Activated T-helper 2 cell treated with anti-CD3 and anti-CD28 coated beads, Interferon-gamma antibody, Interleukin-2, Interleukin-4, amounts not matched to agents 10 μg/mL and 5 μg/mL and 100 μg/mL, durations not matched to agents 14 hours and 24 hours and 36 hours (primary cell): ENCODE results near the gene MLLT1. TPM values are rescaled to one million over a fixed set of nuclear protein-coding genes. Genes with fewer than 3 reads are reported as not detected.

Experiments used
- DNase-seq: peaks from one replicate; pipeline ENCODE4 v3.0.0; 2021; ENCODE audit warnings: low spot score
- H3K27ac Mint-ChIP-seq: one replicate; pipeline ENCODE4 v1.8.0; 2021; ENCODE audit warnings: mixed read lengths
- H3K27me3 Mint-ChIP-seq: one replicate; pipeline ENCODE4 v1.8.0; 2021; ENCODE audit warnings: low read depth, mixed read lengths
- H3K36me3 Mint-ChIP-seq: one replicate; pipeline ENCODE4 v1.8.0; 2021; ENCODE audit warnings: low read depth, mixed read lengths
- H3K4me1 Mint-ChIP-seq: one replicate; pipeline ENCODE4 v1.8.0; 2021; ENCODE audit warnings: low read depth, mixed read lengths
- H3K4me3 Mint-ChIP-seq: one replicate; pipeline ENCODE4 v1.8.0; 2021; ENCODE audit warnings: low read depth, mild to moderate bottlenecking, moderate library complexity, mixed read lengths
- H3K9me3 Mint-ChIP-seq: one replicate; pipeline ENCODE4 v1.8.0; 2021; ENCODE audit warnings: mixed read lengths
- intact Hi-C: fragments of 100-400 bp; cut with micrococcal nuclease; formaldehyde crosslinking; loops from one replicate; pipeline ENCODE4 v1.15.1; 2023
- total RNA-seq: library from RNA; stranded (reverse); gene quantifications from 2 replicates; pipeline ENCODE4 v1.2.3, GENCODE V29; 2022

The MLLT1 gene
- total RNA-seq, 1 donor from 2014 or later = 58.7 TPM

DNA sequence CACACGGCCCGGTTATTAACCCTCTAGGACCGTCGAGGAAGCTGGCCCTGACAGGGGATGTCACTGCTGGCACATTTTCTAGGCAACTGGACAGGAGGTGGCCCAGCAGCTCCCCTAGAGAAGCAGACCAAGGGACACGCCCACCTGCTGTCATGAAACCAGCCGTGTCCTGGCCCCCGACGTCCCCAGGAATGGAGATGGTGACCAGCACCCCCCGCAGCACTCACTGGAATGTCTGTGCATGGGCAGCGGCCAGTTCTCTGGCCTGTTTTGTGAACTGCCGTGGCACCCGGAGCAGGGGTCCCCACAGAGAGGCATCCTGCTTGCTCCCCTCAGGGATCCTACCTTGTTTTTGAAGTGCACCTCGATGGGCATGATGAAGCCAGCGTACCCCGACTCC is 17.9 kb downstream of the MLLT1 start:
- Mint-ChIP-seq H3K27me3 (no peaks in the 10 kb centered on the region), H3K4me3 (no peak overlapping the region), H3K36me3 (peaks cover 36% of the 10 kb centered on the region), H3K27ac (no peak overlapping the region), H3K4me1 (peaks cover 2% of the 10 kb centered on the region), H3K9me3 (no peaks in the 10 kb centered on the region)
- intact Hi-C loops = no loop called here
- DNase-seq = no peak

DNA sequence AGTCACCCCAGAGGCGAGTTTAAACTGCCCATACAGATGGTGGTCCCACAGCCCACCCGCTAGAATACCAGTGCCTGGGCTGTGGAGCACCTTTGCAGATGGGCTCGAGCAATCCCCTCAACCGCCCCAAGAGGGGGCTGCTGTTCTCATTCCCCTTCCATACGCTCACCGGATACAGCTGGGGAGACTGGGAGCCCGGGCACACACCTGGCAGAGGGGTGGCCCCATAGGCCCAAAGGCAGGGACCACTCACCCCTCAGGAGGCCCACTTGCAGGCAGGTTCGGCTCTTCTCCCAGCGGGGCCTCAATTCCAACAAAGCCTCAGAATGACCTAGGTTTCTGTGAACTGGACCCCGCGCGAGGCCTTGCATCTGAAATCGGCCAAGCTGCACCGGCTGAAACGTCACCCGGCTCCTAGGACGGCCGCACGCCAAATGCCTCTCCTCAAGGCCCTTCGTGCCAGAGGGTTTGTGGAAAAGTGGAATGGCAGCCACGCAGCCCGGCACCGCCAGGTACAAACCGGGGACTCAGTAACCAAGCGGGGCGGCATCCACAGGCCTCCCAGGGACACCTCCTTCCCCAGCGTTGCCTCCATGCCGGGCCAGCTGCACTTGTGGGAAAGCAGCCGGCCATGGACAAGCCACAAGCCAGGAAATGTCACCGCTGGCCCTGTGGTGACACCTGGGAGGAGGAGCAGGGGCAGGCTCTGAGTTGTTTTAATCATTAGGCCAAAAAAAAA is 18.7 kb downstream of the MLLT1 start:
- Mint-ChIP-seq H3K4me1 (peaks cover 2% of the 10 kb centered on the region), H3K36me3 (peaks cover 35% of the 10 kb centered on the region), H3K4me3 (no peak overlapping the region), H3K9me3 (no peaks in the 10 kb centered on the region), H3K27ac (no peak overlapping the region), H3K27me3 (no peaks in the 10 kb centered on the region)
- intact Hi-C loops = no loop called here
- no peak for DNase-seq

DNA sequence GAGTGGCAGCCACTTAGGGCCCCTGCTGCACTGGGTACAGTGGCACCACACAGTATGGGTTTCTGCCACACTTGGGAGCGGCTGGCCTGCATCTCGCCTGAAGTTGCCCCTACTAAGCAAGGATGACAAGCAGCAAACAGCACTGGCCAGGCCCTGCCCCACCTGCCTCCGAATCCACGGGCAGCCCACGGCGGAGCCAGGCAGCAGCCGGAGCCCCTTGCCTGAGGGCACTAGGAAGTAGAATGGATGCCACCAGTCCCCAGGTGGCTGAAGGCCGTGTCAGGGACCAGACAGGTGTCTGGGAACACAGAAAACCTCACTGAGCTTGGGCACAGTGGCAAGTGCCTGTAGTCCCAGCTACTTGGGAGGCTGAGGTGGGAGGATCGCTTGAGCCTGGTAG is 19.4 kb downstream of the MLLT1 start:
- peaks cover 35% of the 10 kb centered on the region for H3K36me3 Mint-ChIP-seq
- H3K27ac Mint-ChIP-seq = no peak overlapping the region
- DNase-seq = no peak
- H3K4me1 Mint-ChIP-seq = peaks cover 2% of the 10 kb centered on the region
- H3K4me3 Mint-ChIP-seq = no peak overlapping the region
- no peaks in the 10 kb centered on the region for H3K9me3 Mint-ChIP-seq
- H3K27me3 Mint-ChIP-seq = no peaks in the 10 kb centered on the region
- intact Hi-C loops = no loop called here

DNA sequence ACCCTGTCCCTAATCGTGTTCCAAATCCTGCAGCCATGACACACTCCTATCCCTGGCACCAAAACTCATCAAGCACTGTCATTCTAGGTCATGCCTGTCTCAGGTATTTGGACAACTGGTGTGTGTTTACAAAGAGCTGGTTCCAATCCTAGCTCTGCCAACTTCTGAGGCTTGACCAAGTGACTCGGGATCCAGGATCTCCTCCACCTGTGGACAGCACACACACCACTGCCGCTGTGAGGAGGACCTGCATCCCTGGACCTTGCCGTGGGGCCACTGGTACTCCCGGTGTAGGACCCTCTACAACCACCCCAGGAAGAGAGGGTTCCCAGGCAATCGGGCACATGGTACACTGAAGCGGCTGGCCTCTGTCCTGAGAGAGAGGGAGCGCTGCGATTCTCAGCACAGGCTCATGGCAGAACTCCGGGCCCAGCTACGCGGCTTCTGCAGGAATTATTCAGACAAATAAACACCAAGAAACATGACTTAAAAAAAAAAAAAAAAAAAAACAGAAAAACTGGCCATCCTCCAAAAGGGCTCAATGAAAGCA is 20.4 kb downstream of the MLLT1 start:
- DNase-seq = no peak
- H3K4me3 Mint-ChIP-seq = no peak overlapping the region
- H3K27me3 Mint-ChIP-seq = no peaks in the 10 kb centered on the region
- intact Hi-C loops = no loop called here
- H3K4me1 Mint-ChIP-seq = peaks cover 2% of the 10 kb centered on the region
- peaks cover 33% of the 10 kb centered on the region for H3K36me3 Mint-ChIP-seq
- H3K9me3 Mint-ChIP-seq = no peaks in the 10 kb centered on the region
- no peak overlapping the region for H3K27ac Mint-ChIP-seq

DNA sequence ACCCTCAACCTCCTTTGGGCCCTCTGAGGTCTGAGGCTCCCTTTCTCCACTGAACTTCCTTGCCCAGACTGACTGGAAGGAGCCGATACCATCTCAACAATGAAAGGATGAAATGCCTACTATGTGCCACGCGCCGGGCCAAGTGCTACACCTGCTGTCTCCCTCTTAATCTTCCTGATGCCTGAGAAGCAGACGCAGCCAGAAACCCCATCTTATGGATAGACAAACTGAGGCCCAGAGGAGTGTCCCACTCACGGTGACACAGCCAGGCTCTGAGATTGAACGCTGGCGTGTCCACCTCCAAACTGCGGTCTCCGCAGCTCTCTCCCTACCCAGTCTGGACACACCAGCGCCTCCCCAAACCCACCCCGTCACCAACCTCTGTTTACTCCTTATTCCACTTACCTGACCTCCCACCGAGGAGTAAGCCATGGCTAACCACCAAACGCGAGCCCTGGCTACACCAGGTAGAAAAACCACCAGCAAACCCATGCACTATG is 20.9 kb downstream of the MLLT1 start:
- Mint-ChIP-seq H3K4me3 (no peak overlapping the region), H3K27me3 (no peaks in the 10 kb centered on the region), H3K4me1 (peaks cover 2% of the 10 kb centered on the region), H3K36me3 (peaks cover 30% of the 10 kb centered on the region), H3K9me3 (no peaks in the 10 kb centered on the region), H3K27ac (no peak overlapping the region)
- DNase-seq = no peak
- intact Hi-C loops = no loop called here

DNA sequence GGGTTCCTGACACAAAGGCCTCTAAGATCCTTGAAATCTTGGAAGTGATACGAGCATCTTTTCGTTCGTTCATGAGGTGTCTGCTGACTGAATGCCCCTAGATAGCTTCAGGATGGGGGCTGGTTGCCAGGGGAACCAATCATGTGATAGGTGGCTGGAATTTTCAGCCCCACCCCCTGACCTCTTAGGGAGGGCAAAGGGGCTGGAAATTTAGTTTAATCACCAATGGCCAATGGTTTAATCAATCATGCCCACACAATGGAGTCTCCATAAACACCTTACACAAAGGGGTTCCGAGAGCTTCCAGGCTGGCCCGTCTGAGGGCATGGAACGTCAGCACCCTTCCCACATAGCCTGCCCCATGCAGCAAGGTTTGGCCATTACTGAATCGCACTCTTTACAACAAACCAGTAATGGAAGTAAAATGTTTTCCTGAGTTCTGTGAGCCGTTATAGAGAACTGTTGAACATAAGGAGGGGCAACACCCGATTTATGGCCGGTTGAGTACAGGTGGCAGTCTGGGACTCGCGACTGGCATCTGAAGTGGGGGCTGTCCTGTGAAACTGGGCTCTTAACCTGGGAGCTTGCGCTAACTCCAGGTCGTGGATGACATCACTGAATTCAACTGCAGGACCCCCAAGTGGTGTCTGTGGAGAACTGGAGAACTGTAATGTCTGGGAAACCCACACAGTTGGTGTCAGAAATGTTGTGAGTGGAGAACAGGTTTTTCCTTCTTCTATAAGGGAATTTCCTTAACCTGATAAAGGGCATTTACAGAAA is 25.6 kb downstream of the MLLT1 start:
- H3K36me3 Mint-ChIP-seq = peaks cover 9% of the 10 kb centered on the region
- no peaks in the 10 kb centered on the region for H3K9me3 Mint-ChIP-seq
- no peak overlapping the region for H3K27ac Mint-ChIP-seq
- intact Hi-C loops = no loop called here
- peaks cover 16% of the 10 kb centered on the region for H3K4me1 Mint-ChIP-seq
- H3K27me3 Mint-ChIP-seq = no peaks in the 10 kb centered on the region
- no peak for DNase-seq
- H3K4me3 Mint-ChIP-seq = no peak overlapping the region

DNA sequence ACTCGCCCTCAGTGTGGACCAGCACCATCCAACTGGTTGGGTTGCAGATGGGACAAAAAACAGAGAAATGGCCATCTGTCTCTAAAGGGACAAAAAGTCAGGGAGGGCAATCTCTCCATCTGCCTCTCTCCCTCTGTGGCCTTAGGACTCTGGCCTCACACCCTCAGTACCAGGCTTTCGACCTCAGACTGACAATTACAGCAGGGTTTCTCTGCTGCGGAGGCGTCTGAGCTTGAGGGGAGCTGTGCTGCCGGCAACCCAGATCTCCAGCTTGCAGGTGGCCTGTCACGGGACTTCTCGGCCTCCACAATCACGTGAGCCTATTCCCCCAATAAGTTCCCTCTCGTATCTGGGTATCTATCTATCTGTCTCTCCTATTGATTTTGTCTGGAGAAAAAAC is 27.7 kb downstream of the MLLT1 start:
- H3K4me1 Mint-ChIP-seq = peaks cover 21% of the 10 kb centered on the region

DNA sequence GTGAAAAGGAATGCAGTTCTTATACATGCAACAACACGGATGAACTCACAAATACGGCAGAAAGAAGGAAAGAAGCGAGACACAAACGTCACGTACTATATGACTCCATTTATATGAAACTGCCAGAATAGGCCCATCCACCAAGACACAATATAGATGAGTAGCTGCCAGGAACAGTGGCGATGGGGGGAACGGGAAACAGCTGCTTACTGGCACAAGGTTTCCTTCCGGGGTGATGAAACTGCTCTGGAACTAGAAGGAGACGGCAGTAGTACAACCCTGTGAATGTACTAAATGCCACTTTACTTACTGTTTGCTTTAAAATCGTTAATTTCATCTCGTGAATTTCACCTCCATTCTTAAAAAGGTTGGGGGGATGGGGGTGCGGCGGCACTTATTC is 28.9 kb downstream of the MLLT1 start:
- Mint-ChIP-seq H3K36me3 (peaks cover 25% of the 10 kb centered on the region), H3K4me1 (peaks cover 26% of the 10 kb centered on the region), H3K27ac (no peak overlapping the region), H3K27me3 (no peaks in the 10 kb centered on the region), H3K9me3 (no peaks in the 10 kb centered on the region), H3K4me3 (no peak overlapping the region)
- intact Hi-C loops = no loop called here
- DNase-seq = no peak

More for the DNA sequence above, 27.7 kb downstream of the MLLT1 start:
- no peak for DNase-seq
- Mint-ChIP-seq H3K36me3 (peaks cover 20% of the 10 kb centered on the region), H3K4me3 (no peak overlapping the region), H3K9me3 (no peaks in the 10 kb centered on the region), H3K27ac (no peak overlapping the region), H3K27me3 (no peaks in the 10 kb centered on the region)
- intact Hi-C loops = no loop called here

DNA sequence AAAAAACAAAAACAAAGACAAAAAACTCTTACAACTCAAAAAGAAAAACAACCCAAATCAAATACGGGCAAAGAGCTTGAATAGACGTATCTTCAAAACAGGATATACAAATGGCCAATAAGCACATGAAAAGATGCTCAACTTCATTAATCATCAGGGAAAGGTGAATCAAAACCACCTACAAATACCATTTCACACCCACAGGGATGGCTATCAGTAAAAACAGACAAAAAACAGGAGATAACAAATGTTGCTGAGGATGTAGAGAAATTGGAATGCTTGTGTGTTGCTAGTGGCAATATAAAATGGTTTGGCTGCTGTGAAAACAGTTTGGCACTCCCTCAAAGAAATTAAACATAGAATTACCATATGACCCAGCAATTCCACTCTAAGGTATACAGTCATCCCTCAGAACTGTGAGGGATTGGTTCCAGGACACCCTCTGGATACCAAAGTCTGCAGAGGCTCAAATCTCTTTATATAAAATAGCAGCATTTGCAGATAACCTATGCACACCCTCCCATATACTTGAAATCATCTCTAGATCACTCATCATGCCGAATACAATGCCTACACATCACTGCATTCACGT is 29.7 kb downstream of the MLLT1 start:
- Mint-ChIP-seq H3K27me3 (no peaks in the 10 kb centered on the region), H3K4me1 (peaks cover 26% of the 10 kb centered on the region), H3K9me3 (no peaks in the 10 kb centered on the region), H3K36me3 (peaks cover 25% of the 10 kb centered on the region), H3K27ac (no peak overlapping the region), H3K4me3 (no peak overlapping the region)
- DNase-seq = no peak
- intact Hi-C loops = no loop called here

DNA sequence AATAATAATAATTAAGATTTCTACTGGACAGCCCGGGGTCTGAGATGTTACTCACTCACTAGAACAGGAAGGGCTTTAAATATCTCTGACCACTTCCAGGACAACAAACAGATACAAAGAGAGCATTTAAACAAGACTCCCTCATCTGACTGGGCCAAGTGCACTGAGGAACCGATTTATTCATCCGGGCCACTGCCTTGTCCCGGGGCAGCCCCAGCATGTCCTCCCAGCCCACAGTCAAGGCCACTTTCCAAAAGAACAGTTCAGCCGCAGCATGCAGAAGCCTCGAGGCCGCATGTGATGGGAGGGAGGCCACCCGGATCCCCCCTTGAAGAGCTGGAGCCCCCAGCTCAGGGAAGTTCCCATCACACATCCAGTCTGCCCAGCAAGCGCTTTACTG is 30.5 kb downstream of the MLLT1 start:
- DNase-seq = no peak
- intact Hi-C loops = loop anchor here (10.0 kb wide), 1 partner anchor 84 kb away; no protein-coding TSS in a partner anchor
- Mint-ChIP-seq H3K4me3 (no peak overlapping the region), H3K36me3 (peaks cover 27% of the 10 kb centered on the region), H3K27me3 (no peaks in the 10 kb centered on the region), H3K4me1 (peaks cover 30% of the 10 kb centered on the region), H3K9me3 (no peaks in the 10 kb centered on the region), H3K27ac (no peak overlapping the region)

DNA sequence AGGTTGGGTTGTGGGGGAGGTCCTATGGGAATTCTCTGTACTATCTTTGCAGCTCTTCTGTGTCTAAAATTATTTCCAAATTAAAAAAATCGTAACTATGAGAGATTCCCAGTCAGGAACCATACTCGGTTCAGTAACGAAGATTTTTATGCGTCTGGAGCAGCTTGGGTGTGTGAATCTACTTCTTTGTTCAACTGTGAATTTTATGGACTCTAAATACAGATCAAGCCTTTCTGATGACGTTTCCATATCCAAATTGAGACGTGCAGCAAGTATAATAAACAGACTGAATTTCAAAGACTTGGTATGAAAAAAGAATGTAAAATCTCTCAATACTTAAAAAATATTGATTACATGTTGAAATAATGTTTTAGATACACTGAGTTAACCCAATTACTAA is 30.9 kb downstream of the MLLT1 start:
- no peak overlapping the region for H3K27ac Mint-ChIP-seq
- H3K4me1 Mint-ChIP-seq = peaks cover 34% of the 10 kb centered on the region
- H3K27me3 Mint-ChIP-seq = no peaks in the 10 kb centered on the region
- no peak overlapping the region for H3K4me3 Mint-ChIP-seq
- H3K36me3 Mint-ChIP-seq = peaks cover 31% of the 10 kb centered on the region
- DNase-seq = no peak
- no peaks in the 10 kb centered on the region for H3K9me3 Mint-ChIP-seq
- intact Hi-C loops = loop anchor here (10.0 kb wide), 1 partner anchor 84 kb away; no protein-coding TSS in a partner anchor

DNA sequence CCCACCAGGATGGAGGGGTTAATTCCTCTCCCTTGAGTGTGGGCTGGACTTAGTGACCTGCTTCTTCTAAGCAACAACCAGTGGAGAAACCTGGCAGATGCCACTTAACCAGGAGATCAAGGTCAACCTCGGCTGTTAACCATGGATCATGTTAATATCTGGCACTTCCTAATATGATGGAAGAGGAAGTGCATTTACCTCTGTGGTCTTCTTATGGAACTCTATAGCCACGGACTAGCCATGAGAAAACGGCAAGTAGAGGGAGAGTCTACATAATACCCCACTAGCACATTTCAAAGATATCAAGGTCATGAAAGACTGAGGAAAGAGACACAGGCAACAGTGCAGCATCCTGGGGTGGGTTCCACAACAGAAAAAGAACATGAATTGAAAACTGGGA is 31.4 kb downstream of the MLLT1 start:
- Mint-ChIP-seq H3K27me3 (no peaks in the 10 kb centered on the region), H3K27ac (peak overlapping the region; percentile 16), H3K9me3 (no peaks in the 10 kb centered on the region), H3K4me1 (peaks cover 35% of the 10 kb centered on the region), H3K36me3 (peaks cover 31% of the 10 kb centered on the region), H3K4me3 (no peak overlapping the region)
- intact Hi-C loops = loop anchor here (10.0 kb wide), 1 partner anchor 84 kb away; no protein-coding TSS in a partner anchor
- no peak for DNase-seq

DNA sequence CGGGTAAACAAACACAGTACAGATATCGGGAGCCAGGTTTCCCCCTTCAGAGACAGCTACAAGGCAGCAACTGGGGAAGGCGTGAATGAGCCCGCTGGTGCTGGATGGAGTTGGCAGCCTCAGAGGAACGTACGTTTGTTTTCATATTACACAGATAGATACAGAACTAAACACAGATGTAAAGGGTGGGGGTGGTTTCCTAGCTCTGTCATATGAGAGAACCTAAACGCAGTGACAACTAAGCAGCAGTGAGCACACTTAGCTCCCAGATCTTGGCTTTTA is 32.8 kb downstream of the MLLT1 start:
- H3K4me1 Mint-ChIP-seq = peaks cover 35% of the 10 kb centered on the region
- peaks cover 31% of the 10 kb centered on the region for H3K36me3 Mint-ChIP-seq
- peak overlapping the region; percentile 12 for H3K27ac Mint-ChIP-seq
- no peaks in the 10 kb centered on the region for H3K27me3 Mint-ChIP-seq
- intact Hi-C loops = loop anchor here (10.0 kb wide), 1 partner anchor 82 kb away; no protein-coding TSS in a partner anchor
- H3K4me3 Mint-ChIP-seq = no peak overlapping the region
- no peaks in the 10 kb centered on the region for H3K9me3 Mint-ChIP-seq
- DNase-seq = no peak
